K562 (cell line): Measurements from ENCODE around the gene NEU3.

ENCODE experiments used
- ATF2 ChIP-seq: sonication (generic); formaldehyde crosslinking; IDR thresholded peaks from 2 replicates; pipeline ENCODE4 v1.8.1; 2022; ENCODE audit warnings: missing genetic modification reagents
- DIDO1 ChIP-seq: fragments of 450-650 bp; IDR thresholded peaks from 2 replicates; pipeline ENCODE4 v1.6.1; 2016; ENCODE audit warnings: low read depth, missing biosample characterization, missing genetic modification characterization
- NFRKB ChIP-seq: fragments of 450-650 bp; IDR thresholded peaks from 2 replicates; pipeline ENCODE4 v1.6.1; 2016; ENCODE audit warnings: low read depth
- PATZ1 ChIP-seq: fragments of 250-450 bp; sonication (Bioruptor Pico); IDR thresholded peaks from 2 replicates; pipeline ENCODE4 v1.5.0; 2020; ENCODE audit warnings: mild to moderate bottlenecking, borderline replicate concordance
- RBBP5 ChIP-seq: fragments of 200-600 bp; sonication (generic); IDR thresholded peaks from 2 replicates; pipeline ENCODE4 v1.6.1; 2012; ENCODE audit warnings: borderline replicate concordance, mild to moderate bottlenecking, low read length, control low read depth, inconsistent platforms; ENCODE audit not compliant: insufficient read depth, poor library complexity, severe bottlenecking
- ZKSCAN1 ChIP-seq: fragments of 150-350 bp; IDR thresholded peaks from 2 replicates; pipeline ENCODE4 v1.6.1; 2016; ENCODE audit warnings: low read depth, low read length
- ZNF121 ChIP-seq: sonication (generic); formaldehyde crosslinking; conservative IDR thresholded peaks from 2 replicates; pipeline ENCODE4 v1.8.0; 2022; ENCODE audit warnings: missing genetic modification reagents

- no peak for TF ChIP-seq RBBP5
- TF ChIP-seq DIDO1 (tag): no peak
- TF ChIP-seq ATF2 (CRISPR knock-in tag): no peak
- TF ChIP-seq ZKSCAN1: no peak
- TF ChIP-seq ZNF121 (CRISPR knock-in tag): no peak
- TF ChIP-seq PATZ1 (CRISPR knock-in tag): no peak
- 0 out of 2 replicates have a peak, but pooled peaks have one; percentile 31 for TF ChIP-seq NFRKB
These were observed 41.3 kb downstream of the NEU3 start for GRCh38 chr11:75029836-75030631.
